BJ (cell line): ENCODE results near the gene STK17A. TPM values are rescaled to one million over a fixed set of nuclear protein-coding genes. Genes with fewer than 3 reads are reported as not detected.

Experiments used
- CTCF ChIA-PET: fragments of 350-600 bp; formaldehyde crosslinking; extraction: SDS; loops from one replicate; lab custom pipeline; 2021; ENCODE audit warnings: antibody characterized with exemption, inconsistent platforms; lab: Yijun Ruan, JAX
- POLR2A ChIA-PET: fragments of 300-600 bp; sonication (Branson Sonifier 250); formaldehyde crosslinking; extraction: SDS; loops from one replicate; lab custom pipeline; 2021; ENCODE audit warnings: antibody characterized with exemption; lab: Charles Lee
- DNase-seq: peaks from one replicate; pipeline ENCODE4 v3.0.0-alpha.2; 2011; ENCODE audit warnings: low read depth
- H3K27me3 ChIP-seq: 2 replicates; pipeline ENCODE4 v1.6.0; 2011; ENCODE audit warnings: low read length; ENCODE audit not compliant: control insufficient read depth, insufficient read depth
- H3K36me3 ChIP-seq: 2 replicates; pipeline ENCODE4 v1.5.1; 2011; ENCODE audit warnings: low read length; ENCODE audit not compliant: control insufficient read depth, insufficient read depth
- H3K4me3 ChIP-seq: 2 replicates; pipeline ENCODE4 v1.5.1; 2011; ENCODE audit warnings: low read depth, mild to moderate bottlenecking, control low read depth, low read length
- CTCF ChIP-seq: IDR thresholded peaks from 2 replicates; pipeline ENCODE4 v1.5.1; 2011; ENCODE audit warnings: low read depth, mild to moderate bottlenecking, control low read depth, inconsistent platforms, low read length, moderate library complexity; ENCODE audit not compliant: insufficient read depth
- polyA plus RNA-seq: library from polyadenylated mRNA; depleted of rRNA; stranded (reverse); fragments of >200 nt; gene quantifications from 2 replicates; pipeline ENCODE4 v1.2.3, GENCODE V29; 2011; rRNA removed

Gene STK17A
- polyA plus RNA-seq, 1 experiment = 12.3 TPM

DNA sequence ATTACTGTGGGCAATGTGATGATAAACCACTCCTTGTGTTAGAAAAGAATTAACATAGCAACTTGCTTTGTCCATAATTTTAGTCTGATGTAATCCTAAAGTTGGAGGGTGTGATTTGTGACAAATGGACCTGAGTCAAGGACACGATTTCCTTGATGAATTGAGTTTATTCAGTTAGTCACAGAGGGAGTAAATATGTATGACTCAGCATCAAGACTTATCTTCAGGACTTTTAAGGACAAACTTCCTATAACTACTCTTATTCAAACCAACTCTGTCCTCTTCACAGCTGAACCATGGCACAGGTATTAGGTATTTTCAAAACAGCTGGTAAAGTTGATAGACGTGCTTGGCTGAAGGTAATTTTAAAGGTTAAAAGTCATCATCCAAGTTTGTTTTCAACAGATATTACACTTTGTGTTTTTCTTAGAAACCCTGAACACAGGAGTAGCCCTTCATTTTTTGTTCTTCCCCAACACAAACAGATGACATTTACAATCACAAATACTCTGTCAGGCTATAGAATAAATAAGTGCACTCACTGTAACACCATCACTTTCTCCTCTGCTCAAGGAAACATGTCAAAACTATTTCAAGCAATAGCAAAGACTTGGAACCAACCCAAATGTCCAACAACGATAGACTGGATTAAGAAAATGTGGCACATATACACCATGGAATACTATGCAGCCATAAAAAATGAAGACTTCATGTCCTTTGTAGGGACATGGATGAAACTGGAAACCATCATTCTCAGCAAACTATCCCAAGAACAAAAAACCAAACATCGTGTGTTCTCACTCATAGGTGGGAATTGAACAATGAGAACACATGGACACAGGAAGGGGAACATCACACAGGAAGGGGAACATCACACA lies 91.9 kb downstream of the STK17A start:
- peak; percentile 86 for DNase-seq
- CTCF ChIA-PET = interaction anchor here (0.6 kb wide), 1 partner anchor 204 kb away, joined by 3 read pairs; no protein-coding TSS in a partner anchor
- POLR2A ChIA-PET = no interaction called here

More for the DNA sequence above, 91.9 kb downstream of the STK17A start:
- no peak for TF ChIP-seq CTCF
- H3K27me3 ChIP-seq = no peaks in the 10 kb centered on the region
- H3K4me3 ChIP-seq = no peak overlapping the region
- no peaks in the 10 kb centered on the region for H3K36me3 ChIP-seq

Other genes starting within 250 kb of the STK17A start
- gene COA1, start 146.4 kb downstream of the STK17A start, polyA plus RNA-seq = 20.2 and 23.4 TPM in 2 replicates
- gene BLVRA, start 175.6 kb downstream of the STK17A start, polyA plus RNA-seq = 33.9 and 36.1 TPM in 2 replicates